Measurements from ENCODE around the gene EPX.

EPX gene

GRCh38 chr17:58231641-58232040 is 39.1 kb downstream of the EPX start:
- no peak for DNase-seq

- DNase-seq, result no peak
Observed at GRCh38 chr17:58232707-58233156, 40.2 kb downstream of the EPX start.

GRCh38 chr17:58233543-58233942 is 41.0 kb downstream of the EPX start:
- no peak for DNase-seq

GRCh38 chr17:58234512-58234911 is 42.0 kb downstream of the EPX start:
- no peak for DNase-seq

- DNase-seq, result no peak
Observed at GRCh38 chr17:58235821-58236220, 43.3 kb downstream of the EPX start.

- DNase-seq, result no peak
Observed at GRCh38 chr17:58236394-58236793, 43.9 kb downstream of the EPX start.

GRCh38 chr17:58238147-58238634 is 45.7 kb downstream of the EPX start, which contains the start of gene LPO:
Gene LPO (plus strand): TSS chr17:58238584. CDS start chr17:58242980, 4,396 bp downstream.
- no peak for DNase-seq

- DNase-seq, result no peak
Observed at GRCh38 chr17:58239987-58240386, 47.5 kb downstream of the EPX start.

GRCh38 chr17:58242171-58242784 is 49.8 kb downstream of the EPX start:
- DNase-seq, result no peak

- DNase-seq, result no peak
Observed at GRCh38 chr17:58244963-58245362, 52.4 kb downstream of the EPX start.

GRCh38 chr17:58245428-58246103 is 53.0 kb downstream of the EPX start:
- no peak for DNase-seq

- DNase-seq, result no peak
Observed at GRCh38 chr17:58246104-58246740, 53.7 kb downstream of the EPX start.

GRCh38 chr17:58246781-58247180 is 54.3 kb downstream of the EPX start:
- no peak for DNase-seq

GRCh38 chr17:58247511-58248363 is 55.2 kb downstream of the EPX start:
- DNase-seq, result no peak

- no peak for DNase-seq
Observed at GRCh38 chr17:58248955-58249269, 56.4 kb downstream of the EPX start.

GRCh38 chr17:58249270-58250133 is 57.0 kb downstream of the EPX start:
- peak; percentile 73 for DNase-seq

- no peak for DNase-seq
Observed at GRCh38 chr17:58250344-58251011, 58.0 kb downstream of the EPX start.

- DNase-seq, result no peak
Observed at GRCh38 chr17:58252141-58252540, 59.6 kb downstream of the EPX start.

GRCh38 chr17:58253082-58253481 is 60.6 kb downstream of the EPX start:
- DNase-seq, result no peak

Measured in NCI-H1092 treated with DMSO at 0.1 percent for 48 hours (cell line).